RPMI8226 (cell line): ENCODE results near the gene AHNAK.
A peak's percentile ranks its signal among the peaks of the same experiment; 100 is the strongest.
"Not testable (repeated sequence)": the region's sequence is repeated elsewhere in the genome, so short reads cannot be mapped to it uniquely, and the experiment has no call there.

Experiments used
- DNase-seq: peaks from one replicate; pipeline ENCODE4 v3.0.0-alpha.2; 2015

AHNAK gene

GRCh38 chr11:62516736-62517371 is 29.8 kb downstream of the AHNAK start:
- DNase-seq: no peak

GRCh38 chr11:62514151-62514550 is 32.5 kb downstream of the AHNAK start:
- no peak for DNase-seq

GRCh38 chr11:62513626-62514025 is 33.0 kb downstream of the AHNAK start:
- DNase-seq: no peak

GRCh38 chr11:62512961-62513360 is 33.6 kb downstream of the AHNAK start:
- DNase-seq: no peak

GRCh38 chr11:62508336-62509058 is 38.1 kb downstream of the AHNAK start:
- DNase-seq: peak; percentile 93

GRCh38 chr11:62507125-62507422 is 39.5 kb downstream of the AHNAK start:
- DNase-seq: no peak

- no peak for DNase-seq
These were observed 40.0 kb downstream of the AHNAK start for GRCh38 chr11:62506413-62507124.

GRCh38 chr11:62505440-62506091 is 41.0 kb downstream of the AHNAK start:
- DNase-seq: no peak

GRCh38 chr11:62505059-62505439 is 41.6 kb downstream of the AHNAK start:
- DNase-seq: no peak

- peak; percentile 40 for DNase-seq
These were observed 42.2 kb downstream of the AHNAK start for GRCh38 chr11:62504158-62504973.

GRCh38 chr11:62502030-62502730 is 44.4 kb downstream of the AHNAK start:
- DNase-seq: no peak

- DNase-seq: no peak
These were observed 45.1 kb downstream of the AHNAK start for GRCh38 chr11:62501432-62501891.

GRCh38 chr11:62500650-62501030 is 46.0 kb downstream of the AHNAK start:
- no peak for DNase-seq

GRCh38 chr11:62499944-62500649 is 46.5 kb downstream of the AHNAK start:
- no peak for DNase-seq

GRCh38 chr11:62499311-62499943 is 47.2 kb downstream of the AHNAK start:
- not testable (repeated sequence) for DNase-seq

- DNase-seq: no peak
These were observed 47.9 kb downstream of the AHNAK start for GRCh38 chr11:62498492-62499286.

GRCh38 chr11:62498031-62498430 is 48.6 kb downstream of the AHNAK start:
- no peak for DNase-seq

GRCh38 chr11:62497132-62497801 is 49.3 kb downstream of the AHNAK start:
- DNase-seq: peak; percentile 63

- DNase-seq: no peak
These were observed 49.9 kb downstream of the AHNAK start for GRCh38 chr11:62496676-62497075.
